ENCODE results near the gene SCN2B.

Gene SCN2B

DNA sequence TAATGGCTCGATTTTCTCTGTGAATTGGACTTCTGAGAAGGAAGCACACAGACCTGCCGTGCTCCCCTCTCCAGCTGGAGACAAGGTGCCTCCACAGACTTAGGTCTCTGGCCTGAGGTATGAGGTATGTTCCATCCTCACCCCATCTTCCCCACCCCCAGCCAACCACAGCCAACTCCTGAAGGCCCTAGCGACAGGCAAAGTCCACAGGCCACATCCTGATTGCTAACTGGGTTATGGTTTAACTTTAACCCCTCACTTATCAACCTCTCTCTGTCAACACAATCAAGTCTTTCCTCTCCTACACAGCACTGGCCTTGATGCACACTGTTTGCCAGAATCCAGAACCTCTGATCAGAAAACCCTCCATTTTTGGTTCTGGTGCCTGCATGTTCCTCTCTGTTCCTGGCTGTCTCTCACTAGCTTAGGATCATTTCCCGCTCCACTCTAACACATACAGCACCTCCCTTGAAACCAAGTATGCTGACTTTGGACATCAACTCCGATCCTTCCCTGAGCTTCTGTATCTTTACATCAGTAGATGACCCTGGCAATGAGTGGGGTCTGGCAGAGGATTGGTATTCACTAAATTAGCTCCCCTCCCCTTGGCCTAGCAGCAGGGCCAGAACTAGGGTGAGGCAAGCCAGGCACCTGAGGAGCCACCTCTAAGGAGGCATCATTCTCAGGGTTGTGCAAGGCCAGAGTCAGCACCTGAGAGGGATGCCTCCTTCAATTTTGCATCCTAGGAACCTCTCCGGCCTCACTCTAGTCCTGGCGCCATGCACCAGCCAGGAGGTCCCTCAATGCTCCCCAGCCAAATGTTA lies 26.4 kb upstream of the SCN2B start:
- H3K9me3 ChIP-seq (ENCODE audit: low read depth, low read length), result no peaks in the 10 kb centered on the region
- DNase-seq (ENCODE audit: low read depth, low spot score), result no peak
- H3K36me3 ChIP-seq (ENCODE audit: insufficient read depth, low read length), result no peaks in the 10 kb centered on the region
- no peak for TF ChIP-seq FOXP2 (optimal IDR thresholded peaks at IDR 0.05; ENCODE audit: control extremely low read depth, extremely low read length, insufficient read depth)
- no peak for TF ChIP-seq EZH2 (IDR thresholded peaks at IDR 0.05)
- no peak for TF ChIP-seq POLR2AphosphoS5 (IDR thresholded peaks at IDR 0.05; ENCODE audit: borderline replicate concordance, low read depth, low read length)
- no peak overlapping the region for H3K27ac ChIP-seq
- no peak overlapping the region for H3K4me3 ChIP-seq
- no peak overlapping the region for H3K9ac ChIP-seq (ENCODE audit: insufficient read length)

DNA sequence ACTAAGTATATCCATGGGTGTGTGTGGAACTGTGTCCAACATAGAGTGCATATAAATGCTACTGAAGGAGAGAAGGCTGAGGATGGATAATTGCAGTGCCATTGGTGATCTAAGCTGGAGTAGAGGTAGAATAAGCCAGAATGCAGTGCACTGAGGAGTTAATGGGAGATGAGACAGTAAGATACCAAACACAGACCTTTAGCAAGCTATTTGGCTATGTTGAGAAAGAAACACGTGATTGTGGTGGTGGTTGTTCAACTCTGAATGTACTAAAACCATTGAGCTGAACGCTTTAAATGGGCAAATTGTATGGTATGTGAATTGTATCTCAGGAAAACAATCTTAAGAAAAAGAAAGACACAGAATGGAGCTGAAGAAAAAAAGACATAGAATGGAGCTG lies 25.5 kb upstream of the SCN2B start:
- DNase-seq (ENCODE audit: low read depth, low spot score), result no peak
- Histone ChIP-seq H3K9me3 (ENCODE audit: low read depth, low read length) (no peaks in the 10 kb centered on the region), H3K36me3 (ENCODE audit: insufficient read depth, low read length) (no peaks in the 10 kb centered on the region), H3K27ac (no peak overlapping the region), H3K4me3 (no peak overlapping the region), H3K9ac (ENCODE audit: insufficient read length) (no peak overlapping the region)
- TF ChIP-seq EZH2 (IDR thresholded peaks at IDR 0.05), result no peak
- TF ChIP-seq FOXP2 (optimal IDR thresholded peaks at IDR 0.05; ENCODE audit: control extremely low read depth, extremely low read length, insufficient read depth), result no peak
- no peak for TF ChIP-seq POLR2AphosphoS5 (IDR thresholded peaks at IDR 0.05; ENCODE audit: borderline replicate concordance, low read depth, low read length)

DNA sequence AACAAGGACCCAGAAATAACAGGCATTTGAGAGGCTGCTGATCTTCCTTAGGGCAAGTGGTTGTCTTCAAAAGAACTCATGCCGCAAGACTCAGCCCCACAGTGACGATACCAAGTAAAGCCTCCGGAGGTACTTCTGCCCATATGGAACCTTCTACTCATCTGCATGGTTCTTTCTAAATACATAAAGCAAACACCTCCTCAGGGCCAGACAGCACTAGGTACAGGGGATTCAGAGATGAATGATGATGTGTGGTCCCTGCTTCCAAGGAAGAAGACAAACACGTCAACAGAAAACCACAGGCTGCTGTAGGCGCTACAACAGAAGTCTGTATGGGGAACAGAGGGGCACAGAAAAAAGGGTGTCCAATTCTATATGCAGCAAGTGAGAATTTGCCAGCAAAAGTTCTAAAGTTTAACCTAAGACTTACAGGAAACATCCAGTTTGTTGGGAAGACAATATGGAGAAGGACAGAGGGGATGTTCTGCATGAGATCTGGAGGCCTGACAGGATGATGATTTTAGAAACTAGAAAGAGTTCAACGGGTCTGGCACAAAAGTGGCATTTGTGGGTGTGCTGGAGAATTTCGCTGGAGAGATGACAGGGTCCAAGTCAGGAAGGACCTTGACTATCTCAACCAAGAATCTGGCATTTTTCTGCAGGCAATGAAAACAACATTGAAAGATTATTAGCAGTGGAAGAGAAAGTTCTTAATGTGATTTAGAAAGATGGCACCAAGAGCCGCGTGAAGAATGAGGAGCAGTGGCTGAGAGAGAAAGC lies 24.7 kb upstream of the SCN2B start:
- no peak overlapping the region for H3K27ac ChIP-seq
- no peak overlapping the region for H3K4me3 ChIP-seq
- H3K9me3 ChIP-seq (ENCODE audit: low read depth, low read length), result no peaks in the 10 kb centered on the region
- H3K9ac ChIP-seq (ENCODE audit: insufficient read length), result no peak overlapping the region
- no peak for TF ChIP-seq POLR2AphosphoS5 (IDR thresholded peaks at IDR 0.05; ENCODE audit: borderline replicate concordance, low read depth, low read length)
- TF ChIP-seq FOXP2 (optimal IDR thresholded peaks at IDR 0.05; ENCODE audit: control extremely low read depth, extremely low read length, insufficient read depth), result no peak
- no peak for TF ChIP-seq EZH2 (IDR thresholded peaks at IDR 0.05)
- H3K36me3 ChIP-seq (ENCODE audit: insufficient read depth, low read length), result no peaks in the 10 kb centered on the region
- no peak for DNase-seq (ENCODE audit: low read depth, low spot score)

DNA sequence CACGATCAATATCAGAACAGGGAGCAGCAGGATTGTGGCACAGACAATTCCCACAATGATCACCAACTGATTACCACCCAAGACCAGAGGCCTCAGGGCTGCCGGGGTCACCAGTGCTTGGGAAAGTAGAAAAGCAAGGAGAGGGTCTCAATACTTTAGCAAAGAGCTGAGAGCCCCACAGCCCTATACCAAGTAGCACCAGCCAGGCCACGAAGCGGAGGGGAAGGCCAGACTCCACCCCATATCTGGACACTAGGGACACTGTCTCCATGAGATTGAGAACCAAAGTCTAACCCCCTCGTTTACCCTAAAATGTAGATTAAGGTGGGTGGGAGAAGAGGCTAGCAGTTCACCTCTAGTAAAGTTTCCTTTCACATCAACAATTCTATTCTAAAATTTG lies 24.1 kb upstream of the SCN2B start:
- Histone ChIP-seq H3K9ac (ENCODE audit: insufficient read length) (no peak overlapping the region), H3K36me3 (ENCODE audit: insufficient read depth, low read length) (no peaks in the 10 kb centered on the region), H3K27ac (no peak overlapping the region), H3K9me3 (ENCODE audit: low read depth, low read length) (no peaks in the 10 kb centered on the region), H3K4me3 (no peak overlapping the region)
- TF ChIP-seq POLR2AphosphoS5 (IDR thresholded peaks at IDR 0.05; ENCODE audit: borderline replicate concordance, low read depth, low read length), result no peak
- TF ChIP-seq EZH2 (IDR thresholded peaks at IDR 0.05), result no peak
- TF ChIP-seq FOXP2 (optimal IDR thresholded peaks at IDR 0.05; ENCODE audit: control extremely low read depth, extremely low read length, insufficient read depth), result no peak
- no peak for DNase-seq (ENCODE audit: low read depth, low spot score)

DNA sequence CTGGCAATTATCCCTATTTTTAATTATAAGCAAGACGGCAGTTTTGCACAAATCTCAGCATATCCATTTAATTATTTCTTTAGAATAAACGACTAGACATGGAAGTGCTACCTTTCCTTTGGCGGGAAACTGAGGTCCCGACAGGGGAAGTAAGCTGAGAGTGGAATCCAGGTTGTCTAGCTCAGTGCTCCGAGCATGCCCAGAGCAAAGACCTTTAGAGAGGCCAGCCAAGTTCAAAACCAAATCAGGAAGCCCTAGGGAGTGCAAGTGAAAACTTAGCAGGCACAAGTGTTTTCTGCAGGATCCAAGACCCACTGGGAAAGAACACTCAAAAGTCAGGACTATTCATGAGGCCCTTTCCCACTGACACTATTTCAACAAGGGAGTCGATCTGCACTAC lies 22.7 kb upstream of the SCN2B start:
- TF ChIP-seq POLR2AphosphoS5 (IDR thresholded peaks at IDR 0.05; ENCODE audit: borderline replicate concordance, low read depth, low read length), result no peak
- no peak for TF ChIP-seq FOXP2 (optimal IDR thresholded peaks at IDR 0.05; ENCODE audit: control extremely low read depth, extremely low read length, insufficient read depth)
- TF ChIP-seq EZH2 (IDR thresholded peaks at IDR 0.05), result no peak

DNA sequence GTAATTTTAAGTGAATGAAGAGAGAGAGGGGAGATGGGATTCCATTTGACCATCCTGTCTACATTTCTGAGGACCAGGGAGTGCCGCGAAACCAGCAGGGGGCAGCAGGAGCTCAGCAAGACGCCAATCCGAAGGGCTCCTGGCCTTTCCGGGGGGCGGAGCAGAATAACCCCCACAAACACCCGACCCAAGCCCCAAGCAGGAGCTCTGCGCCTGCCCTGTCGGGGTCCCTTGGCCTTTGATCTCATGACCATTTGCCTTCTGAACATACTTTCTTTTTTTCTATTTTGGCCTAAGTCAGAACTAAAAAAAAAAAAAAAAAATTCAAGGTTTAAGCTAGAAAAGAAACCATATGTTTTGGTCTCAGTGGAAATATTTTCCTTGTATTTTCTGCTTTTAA lies 21.9 kb upstream of the SCN2B start:
- Histone ChIP-seq H3K9me3 (ENCODE audit: low read depth, low read length) (no peaks in the 10 kb centered on the region), H3K27ac (no peak overlapping the region), H3K36me3 (ENCODE audit: insufficient read depth, low read length) (no peaks in the 10 kb centered on the region), H3K9ac (ENCODE audit: insufficient read length) (no peak overlapping the region), H3K4me3 (peak overlapping the region; percentile 40)
- TF ChIP-seq FOXP2 (optimal IDR thresholded peaks at IDR 0.05; ENCODE audit: control extremely low read depth, extremely low read length, insufficient read depth) (no peak), POLR2AphosphoS5 (IDR thresholded peaks at IDR 0.05; ENCODE audit: borderline replicate concordance, low read depth, low read length) (no peak), EZH2 (IDR thresholded peaks at IDR 0.05) (no peak)
- no peak for DNase-seq (ENCODE audit: low read depth, low spot score)

More for the DNA sequence above, 22.7 kb upstream of the SCN2B start:
- H3K36me3 ChIP-seq (ENCODE audit: insufficient read depth, low read length), result no peaks in the 10 kb centered on the region
- H3K4me3 ChIP-seq, result no peak overlapping the region
- no peak overlapping the region for H3K9ac ChIP-seq (ENCODE audit: insufficient read length)
- H3K9me3 ChIP-seq (ENCODE audit: low read depth, low read length), result no peaks in the 10 kb centered on the region
- no peak for DNase-seq (ENCODE audit: low read depth, low spot score)
- H3K27ac ChIP-seq, result no peak overlapping the region

DNA sequence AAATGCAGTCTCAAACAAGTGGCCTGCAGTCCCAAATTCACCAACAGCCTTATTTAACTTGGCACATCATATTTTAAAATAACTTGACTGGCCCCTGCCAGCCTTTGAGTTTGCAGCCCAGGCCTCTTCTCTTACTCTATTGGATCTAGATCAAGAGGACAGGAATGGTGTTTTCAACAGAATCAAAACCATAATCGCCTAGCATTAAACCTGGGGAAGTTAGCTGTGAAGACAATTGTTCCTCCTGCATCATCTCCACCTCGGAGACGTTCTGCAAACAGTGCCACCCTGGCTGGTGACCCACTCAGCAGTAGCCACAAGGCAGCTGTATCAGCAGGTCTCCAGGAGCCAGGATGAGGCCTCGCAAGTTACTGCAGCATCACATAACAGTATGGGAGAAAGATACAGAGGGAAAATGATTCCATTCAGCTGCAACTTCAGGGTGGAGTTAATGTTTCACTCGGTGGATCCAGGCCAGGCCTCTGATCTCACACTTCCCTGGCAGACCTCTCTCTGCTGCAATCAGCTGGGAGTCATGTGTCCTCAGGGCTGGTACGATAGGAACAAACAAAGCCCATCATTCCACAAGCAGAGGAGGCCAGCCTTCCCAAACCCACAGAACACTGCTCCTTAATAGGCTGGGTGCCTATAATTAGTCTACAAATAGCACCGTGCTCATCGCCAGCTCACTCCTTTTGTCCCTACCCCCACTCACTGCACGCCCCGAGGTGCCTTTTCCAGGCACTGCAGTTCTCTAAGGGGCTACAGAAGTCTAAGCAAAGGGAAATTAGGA lies 18.6 kb upstream of the SCN2B start:
- no peak overlapping the region for H3K9ac ChIP-seq (ENCODE audit: insufficient read length)
- H3K36me3 ChIP-seq (ENCODE audit: insufficient read depth, low read length), result no peaks in the 10 kb centered on the region
- H3K9me3 ChIP-seq (ENCODE audit: low read depth, low read length), result no peaks in the 10 kb centered on the region
- no peak for TF ChIP-seq EZH2 (IDR thresholded peaks at IDR 0.05)
- TF ChIP-seq FOXP2 (optimal IDR thresholded peaks at IDR 0.05; ENCODE audit: control extremely low read depth, extremely low read length, insufficient read depth), result no peak
- TF ChIP-seq POLR2AphosphoS5 (IDR thresholded peaks at IDR 0.05; ENCODE audit: borderline replicate concordance, low read depth, low read length), result no peak
- no peak for DNase-seq (ENCODE audit: low read depth, low spot score)
- no peak overlapping the region for H3K4me3 ChIP-seq
- no peak overlapping the region for H3K27ac ChIP-seq

Data from SK-N-MC (cell line).